AG04450 (cell line): ENCODE results near the gene RDH8. TPM values are rescaled to one million over a fixed set of nuclear protein-coding genes. Genes with fewer than 3 reads are reported as not detected.

Source experiments
- CTCF ChIA-PET: fragments of 300-600, 350-600 bp; formaldehyde crosslinking; extraction: SDS; loops from one replicate; lab custom pipeline; 2022; ENCODE audit warnings: antibody characterized with exemption, inconsistent platforms; lab: Charles Lee
- POLR2A ChIA-PET: fragments of 350-600 bp; formaldehyde crosslinking; extraction: SDS; loops from one replicate; lab custom pipeline; 2021; ENCODE audit warnings: antibody characterized with exemption, inconsistent platforms; lab: Yijun Ruan, JAX
- DNase-seq: peaks from one replicate; pipeline ENCODE4 v3.0.0-alpha.2; 2011; ENCODE audit warnings: low read depth, low spot score
- H3K27ac ChIP-seq: one replicate; pipeline ENCODE4 v1.5.1; 2012; ENCODE audit warnings: low read depth, low read length, control low read depth
- H3K27me3 ChIP-seq: one replicate; pipeline ENCODE4 v1.6.0; 2012; ENCODE audit warnings: low read length; ENCODE audit not compliant: control insufficient read depth, insufficient read depth
- H3K4me3 ChIP-seq: 2 replicates; pipeline ENCODE4 v1.5.1; 2011; ENCODE audit warnings: mild to moderate bottlenecking, low read depth, low read length, control low read depth
- H3K9me3 ChIP-seq: 2 replicates; pipeline ENCODE4 v1.5.1; 2012; ENCODE audit warnings: low read length; ENCODE audit not compliant: control insufficient read depth, insufficient read depth
- CTCF ChIP-seq: IDR thresholded peaks from 2 replicates; pipeline ENCODE4 v1.5.1; 2011; ENCODE audit warnings: low read depth, low read length, control low read depth, inconsistent platforms
- polyA plus RNA-seq: library from polyadenylated mRNA; depleted of rRNA; stranded (reverse); fragments of >200 nt; gene quantifications from 2 replicates; pipeline ENCODE4 v1.2.3, GENCODE V29; 2011

The RDH8 gene
- polyA plus RNA-seq, 1 experiment: not detected

- ChIA-PET CTCF (interaction anchor here (0.5 to 4.3 kb wide), 8 partner anchors 8 to 440 kb away, joined by 3 to 59 read pairs (median 28); partner anchors contain the start of gene COL5A3), POLR2A (no interaction called here)
- H3K4me3 ChIP-seq: no peak overlapping the region
- no peak for DNase-seq
- peak; percentile 40 for TF ChIP-seq CTCF
- H3K27me3 ChIP-seq: no peaks in the 10 kb centered on the region
- H3K9me3 ChIP-seq: no peaks in the 10 kb centered on the region
- no peak overlapping the region for H3K27ac ChIP-seq
These were observed 11.4 kb upstream of the RDH8 start for GRCh38 chr19:10001899-10002298.

DNA sequence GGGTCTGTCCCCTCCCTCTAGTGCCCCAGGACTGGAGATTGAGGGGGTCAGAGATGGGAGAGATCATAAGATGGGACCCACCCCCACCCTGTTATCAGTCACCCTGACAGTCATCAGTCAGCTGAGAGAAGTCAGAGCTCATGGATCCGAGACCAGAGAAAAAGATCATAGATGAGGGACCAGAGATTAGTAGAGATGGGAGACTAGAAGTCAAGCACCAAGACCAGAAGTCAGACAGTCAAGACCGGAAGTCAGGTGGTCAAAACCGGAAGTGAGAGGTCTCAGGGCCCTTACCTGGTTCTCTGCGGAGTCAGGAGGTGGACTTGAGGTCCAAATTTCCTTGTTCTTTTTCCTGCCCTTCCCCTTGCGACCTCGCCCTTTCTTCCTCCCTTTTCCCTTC, 10.0 kb upstream of the RDH8 start:
- no peak for TF ChIP-seq CTCF
- Histone ChIP-seq H3K9me3 (no peaks in the 10 kb centered on the region), H3K27ac (no peak overlapping the region), H3K4me3 (no peak overlapping the region), H3K27me3 (no peaks in the 10 kb centered on the region)
- POLR2A ChIA-PET: no interaction called here
- CTCF ChIA-PET: no interaction called here
- no peak for DNase-seq

DNA sequence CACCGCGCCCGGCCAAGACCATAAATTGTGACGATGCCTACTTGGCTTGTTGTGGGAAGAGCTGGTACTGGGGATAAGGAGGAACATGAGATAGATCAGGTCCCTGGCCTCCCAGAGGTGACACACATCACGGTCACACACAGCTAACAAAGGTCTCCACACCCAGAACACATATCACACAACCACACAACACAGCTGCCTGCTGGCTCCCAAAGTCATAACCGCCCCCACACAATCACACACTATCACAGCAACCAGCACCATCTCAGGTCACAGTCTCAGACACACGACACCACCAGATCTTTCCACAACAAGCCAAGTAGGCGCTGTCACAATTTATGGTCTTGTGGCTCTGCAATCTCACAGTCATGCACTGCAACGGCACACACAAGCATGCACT, 8.7 kb upstream of the RDH8 start:
- no peak for TF ChIP-seq CTCF
- Histone ChIP-seq H3K27ac (no peak overlapping the region), H3K4me3 (no peak overlapping the region), H3K9me3 (no peaks in the 10 kb centered on the region), H3K27me3 (no peaks in the 10 kb centered on the region)
- DNase-seq: no peak
- CTCF ChIA-PET: no interaction called here
- POLR2A ChIA-PET: no interaction called here

DNA sequence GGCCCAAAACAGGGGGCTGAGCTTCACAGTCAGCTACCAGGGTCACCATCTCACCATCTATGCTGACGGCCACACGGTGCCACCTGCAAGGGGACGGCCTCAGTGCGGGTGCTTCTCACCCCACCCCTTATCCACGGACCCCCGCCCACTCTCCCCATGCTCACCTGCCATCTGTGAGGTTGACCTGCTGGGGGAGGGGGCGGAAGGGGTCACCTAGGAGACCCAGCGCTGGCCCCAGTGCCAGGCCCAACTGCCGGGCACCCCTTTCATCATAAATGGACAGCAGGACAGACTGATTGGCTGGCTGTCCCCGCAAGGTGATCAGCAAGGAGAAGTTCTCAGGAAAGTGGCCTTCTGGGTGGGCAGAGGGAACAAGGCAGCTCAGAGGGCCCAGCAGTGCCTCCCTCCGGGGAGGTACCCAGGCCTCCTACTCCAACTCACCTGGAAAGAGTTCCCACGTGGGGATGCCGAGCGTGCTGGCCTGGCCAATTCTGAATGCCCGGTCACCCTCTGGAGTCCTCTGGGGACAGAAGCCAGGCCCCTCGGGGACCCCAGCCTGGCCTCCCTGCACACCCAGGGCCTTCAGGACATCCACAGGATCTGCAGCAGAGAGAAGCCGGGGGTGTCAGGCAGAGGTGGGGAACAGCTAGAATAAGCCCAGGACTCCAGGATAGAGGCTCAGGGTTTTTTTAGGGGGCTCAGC, 7.5 kb upstream of the RDH8 start:
- TF ChIP-seq CTCF: no peak
- POLR2A ChIA-PET: no interaction called here
- Histone ChIP-seq H3K4me3 (no peak overlapping the region), H3K27ac (peak overlapping the region; percentile 39), H3K27me3 (no peaks in the 10 kb centered on the region), H3K9me3 (no peaks in the 10 kb centered on the region)
- CTCF ChIA-PET: no interaction called here
- DNase-seq: no peak

- Histone ChIP-seq H3K27ac (peak overlapping the region; percentile 39), H3K27me3 (no peaks in the 10 kb centered on the region), H3K9me3 (no peaks in the 10 kb centered on the region), H3K4me3 (no peak overlapping the region)
- no peak for DNase-seq
- CTCF ChIA-PET: no interaction called here
- TF ChIP-seq CTCF: no peak
- POLR2A ChIA-PET: no interaction called here
These were observed 7.0 kb upstream of the RDH8 start for GRCh38 chr19:10006335-10006708.
